ENCODE measurements around the gene MPZL1.

DNA sequence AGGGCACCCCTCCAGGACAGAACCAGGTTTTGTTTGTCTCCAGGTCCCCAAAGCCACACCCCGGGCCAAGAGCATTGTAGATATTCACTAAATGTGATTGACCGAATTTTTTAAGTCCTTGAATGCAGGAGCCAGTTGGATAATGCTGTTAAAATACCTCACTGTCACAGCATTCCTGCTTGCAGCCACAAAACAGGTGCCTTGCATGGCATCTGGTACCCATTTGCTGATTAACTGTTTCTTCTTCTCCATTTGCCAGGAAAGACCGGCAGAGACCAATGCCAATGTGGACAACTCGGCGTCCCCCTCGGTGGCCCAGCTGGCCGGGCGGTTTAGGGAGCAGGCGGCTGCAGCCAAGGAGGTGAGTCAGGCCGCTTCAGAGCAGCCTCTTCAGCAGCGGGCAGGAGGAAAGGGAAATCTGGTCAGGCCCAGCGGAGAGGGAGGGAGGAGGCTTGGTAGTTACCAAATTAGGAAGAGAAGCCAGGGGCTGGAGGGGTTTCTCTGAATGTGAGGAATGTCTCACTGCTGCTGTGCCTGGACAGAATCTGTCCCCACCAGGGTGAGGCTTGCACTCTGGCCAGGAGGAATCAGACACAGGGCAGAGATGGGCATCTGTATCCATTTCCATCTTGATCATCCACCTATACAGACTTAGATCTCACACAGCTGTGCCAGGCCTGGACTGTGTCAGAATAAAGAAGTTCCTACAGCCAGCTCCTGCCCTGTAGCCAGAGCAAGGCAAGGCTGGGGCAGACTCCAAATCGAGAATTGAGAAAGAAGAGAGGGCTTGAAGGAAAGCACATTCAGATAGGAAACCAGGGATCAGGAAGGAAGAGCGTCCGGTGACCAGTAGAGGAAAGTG, 37.9 kb upstream of the MPZL1 start:
- TF ChIP-seq EZH2phosphoT487 (IDR thresholded peaks at IDR 0.05; ENCODE audit: borderline replicate concordance), result no peak
- TF ChIP-seq, protein P1, sequence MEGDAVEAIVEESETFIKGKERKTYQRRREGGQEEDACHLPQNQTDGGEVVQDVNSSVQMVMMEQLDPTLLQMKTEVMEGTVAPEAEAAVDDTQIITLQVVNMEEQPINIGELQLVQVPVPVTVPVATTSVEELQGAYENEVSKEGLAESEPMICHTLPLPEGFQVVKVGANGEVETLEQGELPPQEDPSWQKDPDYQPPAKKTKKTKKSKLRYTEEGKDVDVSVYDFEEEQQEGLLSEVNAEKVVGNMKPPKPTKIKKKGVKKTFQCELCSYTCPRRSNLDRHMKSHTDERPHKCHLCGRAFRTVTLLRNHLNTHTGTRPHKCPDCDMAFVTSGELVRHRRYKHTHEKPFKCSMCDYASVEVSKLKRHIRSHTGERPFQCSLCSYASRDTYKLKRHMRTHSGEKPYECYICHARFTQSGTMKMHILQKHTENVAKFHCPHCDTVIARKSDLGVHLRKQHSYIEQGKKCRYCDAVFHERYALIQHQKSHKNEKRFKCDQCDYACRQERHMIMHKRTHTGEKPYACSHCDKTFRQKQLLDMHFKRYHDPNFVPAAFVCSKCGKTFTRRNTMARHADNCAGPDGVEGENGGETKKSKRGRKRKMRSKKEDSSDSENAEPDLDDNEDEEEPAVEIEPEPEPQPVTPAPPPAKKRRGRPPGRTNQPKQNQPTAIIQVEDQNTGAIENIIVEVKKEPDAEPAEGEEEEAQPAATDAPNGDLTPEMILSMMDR (IDR thresholded peaks at IDR 0.05 in 2 of 3, conservative IDR thresholded peaks at IDR 0.05 in 1 of 3; ENCODE audit: borderline replicate concordance in 1 of 3, insufficient read depth in 1 of 3, low read depth in 2 of 3, low read length in 2 of 3), result no peak
- TF ChIP-seq, protein P2, sequence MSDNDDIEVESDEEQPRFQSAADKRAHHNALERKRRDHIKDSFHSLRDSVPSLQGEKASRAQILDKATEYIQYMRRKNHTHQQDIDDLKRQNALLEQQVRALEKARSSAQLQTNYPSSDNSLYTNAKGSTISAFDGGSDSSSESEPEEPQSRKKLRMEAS (IDR thresholded peaks at IDR 0.05), result no peak
- no peak for TF ChIP-seq POLR2A (IDR thresholded peaks at IDR 0.05; ENCODE audit: borderline replicate concordance, extremely low read depth, insufficient read depth, insufficient read length)
- TF ChIP-seq ZNF274 (IDR thresholded peaks at IDR 0.05; ENCODE audit: low read depth, low read length), result no peak
- no peak for TF ChIP-seq POLR2AphosphoS5 (IDR thresholded peaks at IDR 0.05; ENCODE audit: low read depth, low read length)
- no peak for TF ChIP-seq CEBPB (IDR thresholded peaks at IDR 0.05; ENCODE audit: low read depth)
- TF ChIP-seq YY1 (IDR thresholded peaks at IDR 0.05; ENCODE audit: extremely low read depth, insufficient replicate concordance, low read depth, low read length), result no peak
- no peak for TF ChIP-seq FOSL1 (IDR thresholded peaks at IDR 0.05; ENCODE audit: low read depth)
- TF ChIP-seq SRF (IDR thresholded peaks at IDR 0.05; ENCODE audit: low read depth), result no peak
- TF ChIP-seq, protein P3, sequence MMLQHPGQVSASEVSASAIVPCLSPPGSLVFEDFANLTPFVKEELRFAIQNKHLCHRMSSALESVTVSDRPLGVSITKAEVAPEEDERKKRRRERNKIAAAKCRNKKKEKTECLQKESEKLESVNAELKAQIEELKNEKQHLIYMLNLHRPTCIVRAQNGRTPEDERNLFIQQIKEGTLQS (IDR thresholded peaks at IDR 0.05), result no peak
- no peak for TF ChIP-seq EZH2 (IDR thresholded peaks at IDR 0.05)
- no peak for TF ChIP-seq RAD21 (IDR thresholded peaks at IDR 0.05; ENCODE audit: low read depth)
